Measurements from ENCODE around the gene MRPS27. TPM values are rescaled to one million over a fixed set of nuclear protein-coding genes. Genes with fewer than 3 reads are reported as not detected.

Gene MRPS27
- total RNA-seq (2022) (57.7 and 61.2 TPM in 2 replicates), Bru-seq, nascent RNA (percentile 87 among the genes with signal in this experiment), BruChase-seq, experiment 1, labeled RNA remaining after a 6-hour chase (percentile 75 among the genes with signal in this experiment), BruChase-seq, experiment 2, labeled RNA remaining after a 2-hour chase (percentile 69 among the genes with signal in this experiment)
- long read RNA-seq, transcript MRPS27-201 (11 exons, 2,785 nt): major isoform, 76 of 118 reads
- long read RNA-seq, transcript MRPS27-202 (11 exons, 2,628 nt): minor isoform, 5 of 118 reads
- long read RNA-seq, partial matches to known transcripts: 1 of 118 reads
- long read RNA-seq, other reads (novel, unspliced or antisense): 32 of 118 reads

DNA sequence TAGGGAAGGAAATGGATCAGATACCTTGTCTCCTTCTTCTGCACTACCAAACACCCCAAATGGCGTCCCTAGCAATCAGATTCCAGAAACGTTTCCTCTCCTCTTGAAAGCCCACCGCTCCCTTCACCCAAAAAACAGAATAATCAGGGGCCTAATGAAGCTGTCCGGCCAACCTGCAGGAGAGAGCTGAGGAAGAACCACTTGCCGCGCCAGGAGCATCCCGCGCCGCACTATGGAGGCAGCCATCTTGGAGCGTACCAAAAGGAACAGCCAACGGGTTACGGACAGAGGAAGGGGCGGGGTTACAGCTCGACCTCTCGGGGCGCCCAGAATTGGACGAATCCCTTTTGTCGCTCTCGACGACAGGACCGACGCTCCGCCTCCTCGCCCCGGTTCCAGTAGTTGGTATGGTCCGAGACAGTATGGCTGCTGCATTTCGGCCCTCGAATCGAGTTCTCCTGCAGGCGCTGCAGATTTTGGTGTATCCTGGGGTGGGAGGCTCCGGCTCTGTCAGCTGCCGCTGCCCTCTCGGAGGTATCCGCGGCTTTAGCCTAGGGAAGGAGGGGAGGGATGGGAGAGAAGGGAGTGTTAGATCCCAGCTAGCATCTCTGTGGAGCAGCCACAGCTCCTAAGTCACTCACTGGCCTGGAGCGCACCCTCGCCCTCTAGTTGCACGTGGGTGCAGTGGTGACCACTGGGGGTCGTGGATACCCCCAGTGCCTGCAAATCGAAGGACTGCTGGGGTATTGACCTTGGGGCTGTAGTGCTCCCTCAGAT, at the start of gene MRPS27, which contains the start of gene PTCD2:
TSS of gene MRPS27 (minus strand) at position 265 of the 777 bp plus-strand sequence. CDS start at position 246, 19 bp downstream.
TSS of gene PTCD2 (plus strand) at position 398 of the 777 bp plus-strand sequence. CDS start at position 408, 10 bp downstream.
- TF ChIP-seq, protein P1, sequence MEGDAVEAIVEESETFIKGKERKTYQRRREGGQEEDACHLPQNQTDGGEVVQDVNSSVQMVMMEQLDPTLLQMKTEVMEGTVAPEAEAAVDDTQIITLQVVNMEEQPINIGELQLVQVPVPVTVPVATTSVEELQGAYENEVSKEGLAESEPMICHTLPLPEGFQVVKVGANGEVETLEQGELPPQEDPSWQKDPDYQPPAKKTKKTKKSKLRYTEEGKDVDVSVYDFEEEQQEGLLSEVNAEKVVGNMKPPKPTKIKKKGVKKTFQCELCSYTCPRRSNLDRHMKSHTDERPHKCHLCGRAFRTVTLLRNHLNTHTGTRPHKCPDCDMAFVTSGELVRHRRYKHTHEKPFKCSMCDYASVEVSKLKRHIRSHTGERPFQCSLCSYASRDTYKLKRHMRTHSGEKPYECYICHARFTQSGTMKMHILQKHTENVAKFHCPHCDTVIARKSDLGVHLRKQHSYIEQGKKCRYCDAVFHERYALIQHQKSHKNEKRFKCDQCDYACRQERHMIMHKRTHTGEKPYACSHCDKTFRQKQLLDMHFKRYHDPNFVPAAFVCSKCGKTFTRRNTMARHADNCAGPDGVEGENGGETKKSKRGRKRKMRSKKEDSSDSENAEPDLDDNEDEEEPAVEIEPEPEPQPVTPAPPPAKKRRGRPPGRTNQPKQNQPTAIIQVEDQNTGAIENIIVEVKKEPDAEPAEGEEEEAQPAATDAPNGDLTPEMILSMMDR (IDR thresholded peaks at IDR 0.05; ENCODE audit: unreplicated experiment): no peak
- Mint-ChIP-seq H3K4me1 (ENCODE audit: low read depth, unreplicated experiment) (peaks cover 25% of the 10 kb centered on the region), H3K36me3 (ENCODE audit: insufficient read depth, unreplicated experiment) (peaks cover 42% of the 10 kb centered on the region), H3K27ac (ENCODE audit: unreplicated experiment) (peak within 1 kb of the TSS; percentile 92), H3K4me3 (ENCODE audit: low read depth, unreplicated experiment) (peak within 1 kb of the TSS; percentile 95), H3K27me3 (ENCODE audit: unreplicated experiment) (no peaks in the 10 kb centered on the region), H3K9me3 (ENCODE audit: low read depth, unreplicated experiment) (no peaks in the 10 kb centered on the region)
- intact Hi-C loops (cut with micrococcal nuclease; ENCODE audit: unreplicated experiment): no loop called here
- DNase-seq: peak; percentile 96
- BruUV-seq (replicated peaks): no TSS peak
- CTCF ChIA-PET: interaction anchor here (0.7 to 1.0 kb wide), 3 partner anchors 12 to 540 kb away, joined by 3 to 7 read pairs (median 4); no protein-coding TSS in a partner anchor

DNA sequence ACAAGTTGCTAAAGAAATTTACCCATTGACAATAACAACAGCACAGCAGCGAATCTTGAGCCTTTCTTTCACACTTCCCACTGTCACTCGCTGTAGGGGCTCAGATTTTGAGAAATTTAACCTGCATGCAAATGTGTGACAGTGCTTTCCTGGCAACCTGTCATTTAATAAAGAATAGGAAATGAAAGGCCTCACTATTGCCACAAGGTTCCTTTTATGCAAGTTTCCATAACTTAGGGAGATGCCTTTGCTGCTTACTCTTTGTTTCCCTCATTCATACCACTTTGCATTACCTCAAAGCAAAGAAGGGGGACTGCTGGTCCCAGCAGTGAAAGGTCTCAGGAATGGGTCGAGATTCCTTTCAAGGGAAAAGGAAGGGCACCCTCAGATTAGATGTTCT, 49.7 kb upstream of the MRPS27 start:
- DNase-seq: no peak
- no peaks in the 10 kb centered on the region for H3K27me3 Mint-ChIP-seq (ENCODE audit: unreplicated experiment)
- TF ChIP-seq, protein P1 (IDR thresholded peaks at IDR 0.05; ENCODE audit: unreplicated experiment): no peak
- H3K4me1 Mint-ChIP-seq (ENCODE audit: low read depth, unreplicated experiment): no peaks in the 10 kb centered on the region
- no peaks in the 10 kb centered on the region for H3K36me3 Mint-ChIP-seq (ENCODE audit: insufficient read depth, unreplicated experiment)
- intact Hi-C loops (cut with micrococcal nuclease; ENCODE audit: unreplicated experiment): loop anchor here (5.0 to 10.0 kb wide), 2 partner anchors 448 to 475 kb away; partner anchors contain the start of gene TNPO1
- CTCF ChIA-PET: no interaction called here
- H3K27ac Mint-ChIP-seq (ENCODE audit: unreplicated experiment): no peak overlapping the region
- BruUV-seq (replicated peaks): no TSS peak
- no peaks in the 10 kb centered on the region for H3K9me3 Mint-ChIP-seq (ENCODE audit: low read depth, unreplicated experiment)
- no peak overlapping the region for H3K4me3 Mint-ChIP-seq (ENCODE audit: low read depth, unreplicated experiment)

DNA sequence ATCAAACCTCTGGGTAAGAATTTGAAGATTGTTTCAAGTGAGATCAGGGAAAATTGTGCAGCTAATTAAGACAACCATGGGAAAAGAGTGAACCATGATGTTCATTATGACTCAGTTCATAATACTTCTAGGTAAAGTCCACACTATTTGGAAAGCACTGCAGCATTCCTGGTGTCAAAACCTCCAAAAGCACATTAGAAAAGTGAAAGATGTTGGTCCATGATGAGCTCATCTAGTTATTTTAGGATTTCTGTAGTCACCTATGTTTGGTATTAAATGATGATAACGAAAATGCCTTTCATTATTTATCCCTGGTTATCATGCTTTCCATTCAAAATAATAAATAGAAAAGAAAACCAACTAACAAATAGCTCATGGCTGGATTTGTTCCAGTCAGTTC, 49.3 kb upstream of the MRPS27 start:
- Mint-ChIP-seq H3K27ac (ENCODE audit: unreplicated experiment) (no peak overlapping the region), H3K9me3 (ENCODE audit: low read depth, unreplicated experiment) (no peaks in the 10 kb centered on the region), H3K4me1 (ENCODE audit: low read depth, unreplicated experiment) (no peaks in the 10 kb centered on the region), H3K36me3 (ENCODE audit: insufficient read depth, unreplicated experiment) (no peaks in the 10 kb centered on the region), H3K4me3 (ENCODE audit: low read depth, unreplicated experiment) (no peak overlapping the region), H3K27me3 (ENCODE audit: unreplicated experiment) (no peaks in the 10 kb centered on the region)
- no TSS peak for BruUV-seq (replicated peaks)
- TF ChIP-seq, protein P1 (IDR thresholded peaks at IDR 0.05; ENCODE audit: unreplicated experiment): no peak
- CTCF ChIA-PET: no interaction called here
- intact Hi-C loops (cut with micrococcal nuclease; ENCODE audit: unreplicated experiment): loop anchor here (5.0 to 10.0 kb wide), 2 partner anchors 448 to 476 kb away; partner anchors contain the start of gene TNPO1
- DNase-seq: no peak

DNA sequence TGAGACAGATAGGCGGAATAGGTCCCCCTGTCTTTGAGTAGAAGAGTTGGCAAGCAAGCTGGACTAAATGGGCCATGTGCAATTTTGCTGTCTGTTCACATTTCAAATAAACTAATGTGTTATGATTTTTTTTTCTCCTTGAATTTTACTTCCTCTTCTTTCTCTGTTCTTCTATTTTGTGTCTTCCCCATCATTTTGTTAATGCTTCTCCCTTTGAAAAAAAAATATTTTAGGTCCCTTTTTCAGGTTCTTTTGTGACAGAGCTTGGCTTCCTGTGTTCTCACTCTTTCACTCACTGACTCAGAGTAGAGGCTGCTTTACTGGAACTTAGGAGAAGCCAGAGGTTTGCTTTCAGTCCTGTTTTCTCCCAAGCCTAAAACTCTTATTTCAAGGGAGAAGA, 48.2 kb upstream of the MRPS27 start:
- H3K27ac Mint-ChIP-seq (ENCODE audit: unreplicated experiment): no peak overlapping the region

More for the DNA sequence above, 48.2 kb upstream of the MRPS27 start:
- BruUV-seq (replicated peaks): no TSS peak
- no peak for DNase-seq
- Mint-ChIP-seq H3K4me3 (ENCODE audit: low read depth, unreplicated experiment) (no peak overlapping the region), H3K27me3 (ENCODE audit: unreplicated experiment) (no peaks in the 10 kb centered on the region), H3K9me3 (ENCODE audit: low read depth, unreplicated experiment) (no peaks in the 10 kb centered on the region), H3K36me3 (ENCODE audit: insufficient read depth, unreplicated experiment) (no peaks in the 10 kb centered on the region), H3K4me1 (ENCODE audit: low read depth, unreplicated experiment) (peaks cover 3% of the 10 kb centered on the region)
- TF ChIP-seq, protein P1 (IDR thresholded peaks at IDR 0.05; ENCODE audit: unreplicated experiment): no peak
- intact Hi-C loops (cut with micrococcal nuclease; ENCODE audit: unreplicated experiment): loop anchor here (5.0 to 10.0 kb wide), 2 partner anchors 449 to 477 kb away; partner anchors contain the start of gene TNPO1
- CTCF ChIA-PET: no interaction called here

Measured in Calu3 (cell line).